Hepatocyte (in vitro differentiated cells): ENCODE measurements around the gene GRID1. TPM values are rescaled to one million over a fixed set of nuclear protein-coding genes. Genes with fewer than 3 reads are reported as not detected.

Experiments
- DNase-seq: peaks from one replicate; pipeline ENCODE4 v3.0.0-alpha.2; 2016; ENCODE audit warnings: low spot score
- H2AFZ ChIP-seq: fragments of 200-600 bp; sonication (generic); 2 replicates; pipeline ENCODE4 v1.6.0; 2016; ENCODE audit warnings: antibody characterized with exemption, mild to moderate bottlenecking
- H3K27ac ChIP-seq: fragments of 200-600 bp; sonication (generic); 2 replicates; pipeline ENCODE4 v1.5.1; 2016; ENCODE audit warnings: mild to moderate bottlenecking
- H3K27me3 ChIP-seq: fragments of 200-600 bp; sonication (generic); 2 replicates; pipeline ENCODE4 v1.6.1; 2016
- H3K36me3 ChIP-seq: fragments of 200-600 bp; sonication (generic); replicated peaks from 2 replicates; pipeline ENCODE4 v1.5.1; 2016; ENCODE audit warnings: low read depth; ENCODE audit not compliant: insufficient read depth
- H3K4me1 ChIP-seq: fragments of 200-600 bp; sonication (generic); 2 replicates; pipeline ENCODE4 v1.5.1; 2016; ENCODE audit warnings: mild to moderate bottlenecking, moderate library complexity; ENCODE audit not compliant: insufficient read depth
- H3K4me2 ChIP-seq: fragments of 200-600 bp; sonication (generic); 2 replicates; pipeline ENCODE4 v1.6.0; 2016
- H3K4me3 ChIP-seq: fragments of 200-600 bp; sonication (generic); 2 replicates; pipeline ENCODE4 v1.5.1; 2016; ENCODE audit warnings: mild to moderate bottlenecking
- H3K79me2 ChIP-seq: fragments of 200-600 bp; sonication (generic); 2 replicates; pipeline ENCODE4 v1.6.0; 2017; ENCODE audit warnings: mild to moderate bottlenecking
- H3K9me2 ChIP-seq: fragments of 200-600 bp; sonication (generic); replicated peaks from 2 replicates; pipeline ENCODE4 v1.6.0; 2017; ENCODE audit warnings: mild to moderate bottlenecking; ENCODE audit not compliant: insufficient read depth
- H3K9me3 ChIP-seq: fragments of 200-600 bp; sonication (generic); 2 replicates; pipeline ENCODE4 v1.5.1; 2016; ENCODE audit warnings: low read depth, mild to moderate bottlenecking
- H4K20me1 ChIP-seq: fragments of 200-600 bp; sonication (generic); 2 replicates; pipeline ENCODE4 v1.6.0; 2016; ENCODE audit warnings: mild to moderate bottlenecking; ENCODE audit not compliant: insufficient read depth, poor library complexity, severe bottlenecking
- EZH2 ChIP-seq: fragments of 200-600 bp; sonication (generic); IDR thresholded peaks from 2 replicates; pipeline ENCODE4 v1.6.1; 2016; ENCODE audit warnings: antibody characterized with exemption, mild to moderate bottlenecking, borderline replicate concordance
- EZH2phosphoT487 ChIP-seq: fragments of 200-600 bp; sonication (generic); IDR thresholded peaks from one replicate; pipeline ENCODE4 v1.6.1; 2018; ENCODE audit warnings: antibody characterized with exemption, mild to moderate bottlenecking, low read depth, moderate library complexity; ENCODE audit not compliant: unreplicated experiment, severe bottlenecking
- whole genome bisulfite sequencing: methylation state at CpG from one replicate; pipeline ENCODE4 v1.1.6; 2016; ENCODE audit warnings: low lambda C conversion rate; ENCODE audit errors: missing lambda C conversion rate; 5-methylcytosine and 5-hydroxymethylcytosine counted together
- polyA plus RNA-seq: library from polyadenylated mRNA; unstranded; fragments of >200 nt; fragmentation: Nextera tagmentation; extraction: Ambion mirVana; gene quantifications from 2 replicates; pipeline ENCODE4 v1.2.1, GENCODE V29; 2016
- total RNA-seq: library from RNA; depleted of rRNA; stranded (reverse); fragments of >200 nt; gene quantifications from 2 replicates; pipeline ENCODE4 v1.2.3, GENCODE V29; 2014
- TF ChIP-seq, protein P1 (sequence below): fragments of 200-600 bp; sonication (generic); IDR thresholded peaks from 2 replicates; pipeline ENCODE4 v1.5.1; 2016; ENCODE audit warnings: antibody characterized with exemption, mild to moderate bottlenecking; ENCODE audit not compliant: poor library complexity

GRID1 gene
- total and polyA plus RNA-seq, 2 experiments from 2014 or later, result 0.07 to 0.37 TPM

GRCh38 chr10:86169506-86170254 lies 196.9 kb downstream of the GRID1 start:
- H3K27me3 ChIP-seq, result no peaks in the 10 kb centered on the region
- H3K4me1 ChIP-seq, result peaks cover 12% of the 10 kb centered on the region
- no peak overlapping the region for H3K4me3 ChIP-seq
- DNase-seq, result no peak
- 96% methylated on average over 10 of the region's 10 CpGs for WGBS
- H3K36me3 ChIP-seq, result no peaks in the 10 kb centered on the region
- H3K9me2 ChIP-seq, result no peaks in the 10 kb centered on the region
- no peak for TF ChIP-seq EZH2phosphoT487
- H4K20me1 ChIP-seq, result no peaks in the 10 kb centered on the region
- no peaks in the 10 kb centered on the region for H3K79me2 ChIP-seq
- no peak overlapping the region for H2AFZ ChIP-seq
- H3K27ac ChIP-seq, result no peak overlapping the region
- no peaks in the 10 kb centered on the region for H3K9me3 ChIP-seq
- no peak overlapping the region for H3K4me2 ChIP-seq

DNA sequence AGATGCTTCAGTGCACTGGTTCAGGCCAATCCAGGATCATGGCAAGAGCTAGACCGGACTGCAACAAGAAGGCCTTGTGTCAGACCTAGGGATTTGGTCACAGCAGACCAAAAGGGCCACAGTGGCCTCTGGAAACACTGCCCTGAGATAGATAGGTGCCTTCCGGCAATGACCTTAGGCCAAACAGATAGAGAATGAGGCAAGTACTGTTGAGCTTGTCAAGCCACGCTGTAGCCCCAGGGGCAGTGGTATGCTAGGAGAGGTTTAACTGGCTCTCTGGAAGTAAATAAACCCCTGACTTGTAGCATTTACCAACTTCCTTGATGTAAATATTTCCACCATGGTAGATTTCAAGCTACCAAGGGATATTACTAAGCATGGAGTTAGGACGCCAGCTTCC lies 197.5 kb downstream of the GRID1 start:
- Histone ChIP-seq H3K36me3 (no peaks in the 10 kb centered on the region), H3K9me2 (no peaks in the 10 kb centered on the region), H3K4me3 (no peak overlapping the region), H3K4me1 (peaks cover 14% of the 10 kb centered on the region), H3K27ac (no peak overlapping the region), H2AFZ (no peak overlapping the region), H3K79me2 (no peaks in the 10 kb centered on the region), H3K4me2 (no peak overlapping the region), H4K20me1 (no peaks in the 10 kb centered on the region), H3K27me3 (no peaks in the 10 kb centered on the region), H3K9me3 (no peaks in the 10 kb centered on the region)
- TF ChIP-seq EZH2phosphoT487 (no peak), EZH2 (no peak)
- TF ChIP-seq, protein P1, sequence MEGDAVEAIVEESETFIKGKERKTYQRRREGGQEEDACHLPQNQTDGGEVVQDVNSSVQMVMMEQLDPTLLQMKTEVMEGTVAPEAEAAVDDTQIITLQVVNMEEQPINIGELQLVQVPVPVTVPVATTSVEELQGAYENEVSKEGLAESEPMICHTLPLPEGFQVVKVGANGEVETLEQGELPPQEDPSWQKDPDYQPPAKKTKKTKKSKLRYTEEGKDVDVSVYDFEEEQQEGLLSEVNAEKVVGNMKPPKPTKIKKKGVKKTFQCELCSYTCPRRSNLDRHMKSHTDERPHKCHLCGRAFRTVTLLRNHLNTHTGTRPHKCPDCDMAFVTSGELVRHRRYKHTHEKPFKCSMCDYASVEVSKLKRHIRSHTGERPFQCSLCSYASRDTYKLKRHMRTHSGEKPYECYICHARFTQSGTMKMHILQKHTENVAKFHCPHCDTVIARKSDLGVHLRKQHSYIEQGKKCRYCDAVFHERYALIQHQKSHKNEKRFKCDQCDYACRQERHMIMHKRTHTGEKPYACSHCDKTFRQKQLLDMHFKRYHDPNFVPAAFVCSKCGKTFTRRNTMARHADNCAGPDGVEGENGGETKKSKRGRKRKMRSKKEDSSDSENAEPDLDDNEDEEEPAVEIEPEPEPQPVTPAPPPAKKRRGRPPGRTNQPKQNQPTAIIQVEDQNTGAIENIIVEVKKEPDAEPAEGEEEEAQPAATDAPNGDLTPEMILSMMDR, result no peak
- WGBS, result 92% methylated on average over 4 of the region's 4 CpGs
- no peak for DNase-seq

- H3K79me2 ChIP-seq, result no peaks in the 10 kb centered on the region
- H2AFZ ChIP-seq, result no peak overlapping the region
- peaks cover 22% of the 10 kb centered on the region for H3K4me1 ChIP-seq
- no peak overlapping the region for H3K4me2 ChIP-seq
- no peaks in the 10 kb centered on the region for H3K36me3 ChIP-seq
- no peaks in the 10 kb centered on the region for H3K27me3 ChIP-seq
- H3K4me3 ChIP-seq, result no peak overlapping the region
- DNase-seq, result peak; percentile 40
- no peak overlapping the region for H3K27ac ChIP-seq
- TF ChIP-seq EZH2 (no peak), EZH2phosphoT487 (no peak)
- TF ChIP-seq, protein P1, result no peak
- no peaks in the 10 kb centered on the region for H3K9me2 ChIP-seq
- 26% methylated on average over 7 of the region's 7 CpGs for WGBS
- no peaks in the 10 kb centered on the region for H3K9me3 ChIP-seq
- H4K20me1 ChIP-seq, result no peaks in the 10 kb centered on the region
These were observed 198.3 kb downstream of the GRID1 start for GRCh38 chr10:86168256-86168655.

GRCh38 chr10:86167762-86168128 lies 198.8 kb downstream of the GRID1 start:
- Histone ChIP-seq H3K79me2 (no peaks in the 10 kb centered on the region), H3K27ac (no peak overlapping the region), H3K36me3 (no peaks in the 10 kb centered on the region), H3K27me3 (no peaks in the 10 kb centered on the region), H3K9me3 (no peaks in the 10 kb centered on the region), H3K4me3 (no peak overlapping the region), H3K4me1 (peaks cover 27% of the 10 kb centered on the region), H4K20me1 (no peaks in the 10 kb centered on the region), H3K9me2 (no peaks in the 10 kb centered on the region), H2AFZ (no peak overlapping the region), H3K4me2 (no peak overlapping the region)
- no peak for DNase-seq
- 74% methylated on average over 4 of the region's 4 CpGs for WGBS
- TF ChIP-seq EZH2, result no peak
- TF ChIP-seq, protein P1, result no peak
- TF ChIP-seq EZH2phosphoT487, result no peak
